ENCODE measurements around the gene TCP11L2.
"Not testable (repeated sequence)": the region's sequence is repeated elsewhere in the genome, so short reads cannot be mapped to it uniquely, and the experiment has no call there.

The TCP11L2 gene

DNA sequence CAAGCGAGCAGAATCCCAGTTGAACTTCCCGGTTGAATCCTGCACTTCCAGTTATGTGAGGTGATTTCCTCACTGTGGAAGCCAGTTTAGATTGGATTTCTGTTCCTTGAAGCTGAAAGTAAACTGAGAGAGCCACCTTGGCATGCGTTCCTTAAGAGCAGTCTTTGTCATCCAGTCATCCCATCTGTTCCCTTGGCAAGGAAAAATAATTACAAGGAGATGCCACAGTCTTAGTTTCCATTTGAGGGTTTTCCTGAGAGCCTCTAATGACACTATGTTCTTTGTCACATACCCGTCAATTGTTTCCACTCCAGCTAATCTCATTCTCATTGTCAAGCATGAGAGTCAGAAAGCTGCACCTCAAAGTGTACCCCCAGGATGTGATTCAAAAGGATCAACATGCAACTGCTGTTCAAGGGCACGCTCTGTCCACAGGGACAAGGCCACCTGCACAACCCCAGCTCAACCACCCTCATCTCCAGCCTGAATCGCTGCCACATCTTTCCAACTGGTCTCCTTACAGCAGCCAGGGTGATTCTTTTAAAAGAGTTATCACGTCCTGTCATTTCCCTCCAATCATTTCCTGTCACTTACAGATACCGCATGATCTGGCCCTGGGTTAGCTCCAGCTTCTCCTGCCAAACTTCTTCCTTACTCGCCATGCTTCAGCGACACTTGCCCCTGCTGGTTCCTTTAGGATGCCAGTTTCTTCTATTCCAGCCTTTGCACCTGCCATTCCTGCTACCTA, 18.0 kb upstream of the TCP11L2 start:
- Histone ChIP-seq H3K36me3 (ENCODE audit: insufficient read depth) (no peaks in the 10 kb centered on the region), H3K9ac (no peak overlapping the region), H3K27me3 (ENCODE audit: insufficient read depth, low read depth) (no peaks in the 10 kb centered on the region), H3K4me2 (no peak overlapping the region), H3K79me2 (ENCODE audit: insufficient read depth, low read depth) (no peaks in the 10 kb centered on the region), H3K27ac (no peak overlapping the region), H4K20me1 (ENCODE audit: insufficient read depth) (no peaks in the 10 kb centered on the region), H3K4me1 (ENCODE audit: low read depth, poor library complexity, severe bottlenecking) (no peaks in the 10 kb centered on the region), H2AFZ (ENCODE audit: low read depth) (no peak overlapping the region), H3K4me3 (IDR thresholded peaks at IDR 0.05; ENCODE audit: insufficient read depth, low read depth, low read length) (no peak overlapping the region)
- TF ChIP-seq, protein P1, sequence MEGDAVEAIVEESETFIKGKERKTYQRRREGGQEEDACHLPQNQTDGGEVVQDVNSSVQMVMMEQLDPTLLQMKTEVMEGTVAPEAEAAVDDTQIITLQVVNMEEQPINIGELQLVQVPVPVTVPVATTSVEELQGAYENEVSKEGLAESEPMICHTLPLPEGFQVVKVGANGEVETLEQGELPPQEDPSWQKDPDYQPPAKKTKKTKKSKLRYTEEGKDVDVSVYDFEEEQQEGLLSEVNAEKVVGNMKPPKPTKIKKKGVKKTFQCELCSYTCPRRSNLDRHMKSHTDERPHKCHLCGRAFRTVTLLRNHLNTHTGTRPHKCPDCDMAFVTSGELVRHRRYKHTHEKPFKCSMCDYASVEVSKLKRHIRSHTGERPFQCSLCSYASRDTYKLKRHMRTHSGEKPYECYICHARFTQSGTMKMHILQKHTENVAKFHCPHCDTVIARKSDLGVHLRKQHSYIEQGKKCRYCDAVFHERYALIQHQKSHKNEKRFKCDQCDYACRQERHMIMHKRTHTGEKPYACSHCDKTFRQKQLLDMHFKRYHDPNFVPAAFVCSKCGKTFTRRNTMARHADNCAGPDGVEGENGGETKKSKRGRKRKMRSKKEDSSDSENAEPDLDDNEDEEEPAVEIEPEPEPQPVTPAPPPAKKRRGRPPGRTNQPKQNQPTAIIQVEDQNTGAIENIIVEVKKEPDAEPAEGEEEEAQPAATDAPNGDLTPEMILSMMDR (conservative IDR thresholded peaks at IDR 0.05; ENCODE audit: low read depth, low read length), result no peak

DNA sequence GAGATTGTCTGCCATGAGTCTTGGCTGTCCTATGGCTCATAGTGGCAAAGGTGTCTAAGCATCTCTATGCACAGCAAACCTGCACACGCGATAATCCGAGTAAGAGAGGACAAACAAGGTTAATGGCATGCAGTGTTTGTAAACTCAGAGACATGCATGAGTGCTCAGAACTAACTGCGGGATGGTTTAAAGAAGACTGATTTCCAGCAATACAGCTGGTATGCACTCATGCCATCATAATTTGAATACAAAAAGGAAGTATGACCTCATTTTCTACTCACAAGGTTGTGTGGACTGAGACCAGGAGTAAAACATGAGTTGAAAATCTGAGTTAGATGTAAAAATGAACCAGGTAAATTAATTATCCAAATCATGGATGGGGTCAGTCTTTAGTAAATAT, 16.6 kb upstream of the TCP11L2 start:
- Histone ChIP-seq H3K27ac (no peak overlapping the region), H3K9ac (no peak overlapping the region), H4K20me1 (ENCODE audit: insufficient read depth) (no peaks in the 10 kb centered on the region), H3K4me2 (no peak overlapping the region), H3K36me3 (ENCODE audit: insufficient read depth) (no peaks in the 10 kb centered on the region), H3K27me3 (ENCODE audit: insufficient read depth, low read depth) (no peaks in the 10 kb centered on the region), H3K4me1 (ENCODE audit: low read depth, poor library complexity, severe bottlenecking) (no peaks in the 10 kb centered on the region), H2AFZ (ENCODE audit: low read depth) (no peak overlapping the region), H3K4me3 (IDR thresholded peaks at IDR 0.05; ENCODE audit: insufficient read depth, low read depth, low read length) (no peak overlapping the region), H3K79me2 (ENCODE audit: insufficient read depth, low read depth) (no peaks in the 10 kb centered on the region)
- TF ChIP-seq, protein P1 (conservative IDR thresholded peaks at IDR 0.05; ENCODE audit: low read depth, low read length), result no peak

DNA sequence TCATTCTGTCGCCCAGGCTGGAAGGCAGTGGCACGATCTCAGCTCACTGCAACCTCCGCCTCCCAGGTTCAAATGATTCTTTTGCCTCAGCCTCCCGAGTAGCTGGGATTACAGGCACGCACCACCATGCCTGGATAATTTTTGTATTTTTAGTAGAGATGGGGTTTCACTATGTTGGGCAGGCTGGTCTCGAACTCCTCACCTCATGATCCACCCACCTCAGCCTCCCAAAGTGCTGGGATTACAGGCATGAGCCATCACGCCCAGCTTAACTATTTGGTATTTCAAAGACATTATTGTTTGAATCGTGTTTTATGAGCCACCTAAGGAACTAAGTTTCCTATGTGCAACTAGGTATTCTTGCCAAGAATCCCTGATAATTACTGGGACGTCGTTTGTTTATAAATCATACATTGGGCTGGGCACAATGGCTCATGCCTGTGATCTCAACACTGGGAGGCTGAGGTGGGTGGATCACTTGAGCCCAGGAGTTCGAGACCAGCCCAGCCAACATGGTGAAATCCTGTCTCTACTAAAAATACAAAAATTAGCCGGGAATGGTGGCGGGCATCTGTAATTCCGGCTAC, 15.9 kb upstream of the TCP11L2 start:
- not testable (repeated sequence) for H3K4me3 ChIP-seq (IDR thresholded peaks at IDR 0.05; ENCODE audit: insufficient read depth, low read depth, low read length); H3K9ac ChIP-seq; H3K27me3 ChIP-seq (ENCODE audit: insufficient read depth, low read depth); H2AFZ ChIP-seq (ENCODE audit: low read depth); H4K20me1 ChIP-seq (ENCODE audit: insufficient read depth); H3K4me2 ChIP-seq; H3K79me2 ChIP-seq (ENCODE audit: insufficient read depth, low read depth); H3K36me3 ChIP-seq (ENCODE audit: insufficient read depth); H3K27ac ChIP-seq; H3K4me1 ChIP-seq (ENCODE audit: low read depth, poor library complexity, severe bottlenecking)

DNA sequence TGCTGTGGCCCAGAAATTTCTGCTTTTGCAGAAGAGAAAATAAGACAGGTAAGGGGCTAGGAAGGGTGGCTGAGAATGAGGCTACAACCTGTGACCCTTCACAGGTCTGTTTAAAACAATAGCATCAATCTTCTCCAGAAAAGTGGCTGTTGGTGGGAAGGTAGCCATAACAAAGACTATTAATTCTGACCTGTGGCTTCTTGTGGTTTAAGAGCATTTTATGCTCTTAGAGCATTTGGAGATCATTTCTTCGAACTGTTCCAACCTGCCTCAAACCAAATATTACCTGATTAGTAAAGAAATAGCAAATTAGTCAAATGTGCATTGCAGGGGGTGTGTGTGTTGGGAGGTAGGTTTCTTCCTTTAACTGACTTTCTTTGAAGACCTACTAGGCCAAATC, 15.2 kb upstream of the TCP11L2 start:
- H3K79me2 ChIP-seq (ENCODE audit: insufficient read depth, low read depth), result no peaks in the 10 kb centered on the region
- H4K20me1 ChIP-seq (ENCODE audit: insufficient read depth), result no peaks in the 10 kb centered on the region
- H3K4me2 ChIP-seq, result no peak overlapping the region
- no peak overlapping the region for H3K9ac ChIP-seq
- H3K36me3 ChIP-seq (ENCODE audit: insufficient read depth), result no peaks in the 10 kb centered on the region
- no peak overlapping the region for H2AFZ ChIP-seq (ENCODE audit: low read depth)
- H3K27me3 ChIP-seq (ENCODE audit: insufficient read depth, low read depth), result no peaks in the 10 kb centered on the region
- no peaks in the 10 kb centered on the region for H3K4me1 ChIP-seq (ENCODE audit: low read depth, poor library complexity, severe bottlenecking)
- TF ChIP-seq, protein P1 (conservative IDR thresholded peaks at IDR 0.05; ENCODE audit: low read depth, low read length), result no peak
- no peak overlapping the region for H3K4me3 ChIP-seq (IDR thresholded peaks at IDR 0.05; ENCODE audit: insufficient read depth, low read depth, low read length)
- H3K27ac ChIP-seq, result no peak overlapping the region

DNA sequence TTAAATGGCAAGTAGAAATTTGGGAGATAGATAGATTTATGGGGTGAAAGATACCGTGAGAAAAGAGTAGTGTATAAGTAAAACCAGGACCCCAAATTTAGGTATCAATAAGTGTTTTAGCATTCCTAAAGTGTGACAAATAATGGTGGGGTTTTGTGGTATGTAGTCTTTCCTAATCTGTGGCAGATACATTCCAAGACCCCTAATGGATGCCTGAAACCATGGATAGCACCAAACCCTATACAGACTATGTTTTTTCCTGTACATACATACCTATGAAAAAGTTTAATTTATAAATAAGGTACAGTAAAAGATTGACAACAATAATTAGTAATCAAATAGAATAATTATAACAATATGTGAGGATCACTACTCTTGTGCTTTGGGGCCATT, 14.4 kb upstream of the TCP11L2 start:
- TF ChIP-seq, protein P1 (conservative IDR thresholded peaks at IDR 0.05; ENCODE audit: low read depth, low read length), result no peak
- Histone ChIP-seq H3K36me3 (ENCODE audit: insufficient read depth) (no peaks in the 10 kb centered on the region), H3K4me2 (no peak overlapping the region), H3K79me2 (ENCODE audit: insufficient read depth, low read depth) (no peaks in the 10 kb centered on the region), H3K27ac (no peak overlapping the region), H3K4me3 (IDR thresholded peaks at IDR 0.05; ENCODE audit: insufficient read depth, low read depth, low read length) (no peak overlapping the region), H3K4me1 (ENCODE audit: low read depth, poor library complexity, severe bottlenecking) (no peaks in the 10 kb centered on the region), H2AFZ (ENCODE audit: low read depth) (no peak overlapping the region), H4K20me1 (ENCODE audit: insufficient read depth) (no peaks in the 10 kb centered on the region), H3K27me3 (ENCODE audit: insufficient read depth, low read depth) (no peaks in the 10 kb centered on the region), H3K9ac (no peak overlapping the region)
